ENCODE data around the gene PARD3B.
A peak's percentile ranks its signal among the peaks of the same experiment; 100 is the strongest.

Gene PARD3B, protein sequence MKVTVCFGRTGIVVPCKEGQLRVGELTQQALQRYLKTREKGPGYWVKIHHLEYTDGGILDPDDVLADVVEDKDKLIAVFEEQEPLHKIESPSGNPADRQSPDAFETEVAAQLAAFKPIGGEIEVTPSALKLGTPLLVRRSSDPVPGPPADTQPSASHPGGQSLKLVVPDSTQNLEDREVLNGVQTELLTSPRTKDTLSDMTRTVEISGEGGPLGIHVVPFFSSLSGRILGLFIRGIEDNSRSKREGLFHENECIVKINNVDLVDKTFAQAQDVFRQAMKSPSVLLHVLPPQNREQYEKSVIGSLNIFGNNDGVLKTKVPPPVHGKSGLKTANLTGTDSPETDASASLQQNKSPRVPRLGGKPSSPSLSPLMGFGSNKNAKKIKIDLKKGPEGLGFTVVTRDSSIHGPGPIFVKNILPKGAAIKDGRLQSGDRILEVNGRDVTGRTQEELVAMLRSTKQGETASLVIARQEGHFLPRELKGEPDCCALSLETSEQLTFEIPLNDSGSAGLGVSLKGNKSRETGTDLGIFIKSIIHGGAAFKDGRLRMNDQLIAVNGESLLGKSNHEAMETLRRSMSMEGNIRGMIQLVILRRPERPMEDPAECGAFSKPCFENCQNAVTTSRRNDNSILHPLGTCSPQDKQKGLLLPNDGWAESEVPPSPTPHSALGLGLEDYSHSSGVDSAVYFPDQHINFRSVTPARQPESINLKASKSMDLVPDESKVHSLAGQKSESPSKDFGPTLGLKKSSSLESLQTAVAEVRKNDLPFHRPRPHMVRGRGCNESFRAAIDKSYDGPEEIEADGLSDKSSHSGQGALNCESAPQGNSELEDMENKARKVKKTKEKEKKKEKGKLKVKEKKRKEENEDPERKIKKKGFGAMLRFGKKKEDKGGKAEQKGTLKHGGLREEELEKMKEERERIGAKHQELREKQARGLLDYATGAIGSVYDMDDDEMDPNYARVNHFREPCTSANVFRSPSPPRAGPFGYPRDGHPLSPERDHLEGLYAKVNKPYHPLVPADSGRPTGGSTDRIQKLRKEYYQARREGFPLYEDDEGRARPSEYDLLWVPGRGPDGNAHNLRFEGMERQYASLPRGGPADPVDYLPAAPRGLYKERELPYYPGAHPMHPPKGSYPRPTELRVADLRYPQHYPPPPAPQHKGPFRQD (N-terminal part only)
- long read RNA-seq, partial matches to known transcripts, result 0 of 2 reads
- long read RNA-seq, other reads (novel, unspliced or antisense), result 2 of 2 reads

DNA sequence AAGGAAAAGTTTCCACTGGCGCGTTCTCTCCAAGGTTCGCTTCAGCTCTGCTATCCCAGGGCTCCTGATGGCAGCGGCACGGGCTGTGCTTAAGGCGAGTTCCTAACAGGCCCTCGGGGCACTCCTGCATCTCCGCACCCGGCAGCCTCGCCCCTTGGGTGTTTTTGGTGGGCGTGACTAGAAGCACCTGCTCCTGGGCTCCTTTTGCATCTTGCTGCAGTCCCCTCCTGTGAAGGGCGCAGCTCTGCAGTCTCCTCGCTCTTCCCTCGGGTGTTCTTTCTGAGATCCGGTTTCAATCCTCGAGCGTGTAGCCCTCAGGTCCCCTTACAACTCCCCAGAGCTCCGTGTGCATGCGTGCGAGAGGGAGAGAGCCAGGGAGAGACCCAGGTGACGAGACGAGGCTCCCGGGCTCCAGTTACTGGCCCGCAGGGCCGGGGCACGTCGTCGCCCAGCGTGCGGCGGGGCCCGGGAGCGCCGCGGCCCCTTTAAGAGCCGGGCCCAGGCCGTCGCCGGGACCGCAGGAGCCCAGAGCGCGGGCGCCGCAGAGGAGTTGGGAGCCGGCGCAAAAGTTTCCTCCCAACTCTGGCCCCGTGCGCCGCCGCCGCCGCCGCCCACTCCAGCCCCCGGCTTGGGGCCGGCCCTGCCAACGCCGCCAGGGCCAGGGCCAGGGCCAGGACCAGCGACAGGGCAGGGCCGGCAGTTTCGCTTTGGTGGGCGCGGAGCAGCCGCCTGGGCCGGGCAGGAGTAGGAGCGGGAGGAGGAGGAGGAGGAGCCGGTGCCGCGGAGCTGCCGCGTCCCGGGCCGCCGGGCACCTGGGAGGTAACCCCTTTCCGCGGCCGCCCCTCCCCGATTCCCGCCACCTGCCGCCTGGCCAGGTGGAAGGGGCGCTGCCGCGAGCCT lies at the start of gene PARD3B:
TSS of gene PARD3B (plus strand) at position 515 of the 900 bp plus-strand sequence. CDS start 525 bp downstream, outside the sequence.
- Histone ChIP-seq H3K4me3 (replicated peaks; ENCODE audit: insufficient read depth, low read length) (peak within 1 kb of the TSS; percentile 38), H3K27me3 (ENCODE audit: insufficient read depth, poor library complexity, severe bottlenecking) (peaks cover 23% of the 10 kb centered on the region), H3K27ac (replicated peaks) (no peak within 1 kb of the TSS)
- TF ChIP-seq, protein P1, sequence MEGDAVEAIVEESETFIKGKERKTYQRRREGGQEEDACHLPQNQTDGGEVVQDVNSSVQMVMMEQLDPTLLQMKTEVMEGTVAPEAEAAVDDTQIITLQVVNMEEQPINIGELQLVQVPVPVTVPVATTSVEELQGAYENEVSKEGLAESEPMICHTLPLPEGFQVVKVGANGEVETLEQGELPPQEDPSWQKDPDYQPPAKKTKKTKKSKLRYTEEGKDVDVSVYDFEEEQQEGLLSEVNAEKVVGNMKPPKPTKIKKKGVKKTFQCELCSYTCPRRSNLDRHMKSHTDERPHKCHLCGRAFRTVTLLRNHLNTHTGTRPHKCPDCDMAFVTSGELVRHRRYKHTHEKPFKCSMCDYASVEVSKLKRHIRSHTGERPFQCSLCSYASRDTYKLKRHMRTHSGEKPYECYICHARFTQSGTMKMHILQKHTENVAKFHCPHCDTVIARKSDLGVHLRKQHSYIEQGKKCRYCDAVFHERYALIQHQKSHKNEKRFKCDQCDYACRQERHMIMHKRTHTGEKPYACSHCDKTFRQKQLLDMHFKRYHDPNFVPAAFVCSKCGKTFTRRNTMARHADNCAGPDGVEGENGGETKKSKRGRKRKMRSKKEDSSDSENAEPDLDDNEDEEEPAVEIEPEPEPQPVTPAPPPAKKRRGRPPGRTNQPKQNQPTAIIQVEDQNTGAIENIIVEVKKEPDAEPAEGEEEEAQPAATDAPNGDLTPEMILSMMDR (IDR thresholded peaks at IDR 0.05; ENCODE audit: insufficient read depth, low read length), result no peak
- TF ChIP-seq GABPA (IDR thresholded peaks at IDR 0.05; ENCODE audit: low read depth) (no peak), SPI1 (IDR thresholded peaks at IDR 0.05; ENCODE audit: borderline replicate concordance, low read depth) (no peak), POLR2AphosphoS5 (IDR thresholded peaks at IDR 0.05; ENCODE audit: low read depth) (no peak)
- TF ChIP-seq, protein P2, sequence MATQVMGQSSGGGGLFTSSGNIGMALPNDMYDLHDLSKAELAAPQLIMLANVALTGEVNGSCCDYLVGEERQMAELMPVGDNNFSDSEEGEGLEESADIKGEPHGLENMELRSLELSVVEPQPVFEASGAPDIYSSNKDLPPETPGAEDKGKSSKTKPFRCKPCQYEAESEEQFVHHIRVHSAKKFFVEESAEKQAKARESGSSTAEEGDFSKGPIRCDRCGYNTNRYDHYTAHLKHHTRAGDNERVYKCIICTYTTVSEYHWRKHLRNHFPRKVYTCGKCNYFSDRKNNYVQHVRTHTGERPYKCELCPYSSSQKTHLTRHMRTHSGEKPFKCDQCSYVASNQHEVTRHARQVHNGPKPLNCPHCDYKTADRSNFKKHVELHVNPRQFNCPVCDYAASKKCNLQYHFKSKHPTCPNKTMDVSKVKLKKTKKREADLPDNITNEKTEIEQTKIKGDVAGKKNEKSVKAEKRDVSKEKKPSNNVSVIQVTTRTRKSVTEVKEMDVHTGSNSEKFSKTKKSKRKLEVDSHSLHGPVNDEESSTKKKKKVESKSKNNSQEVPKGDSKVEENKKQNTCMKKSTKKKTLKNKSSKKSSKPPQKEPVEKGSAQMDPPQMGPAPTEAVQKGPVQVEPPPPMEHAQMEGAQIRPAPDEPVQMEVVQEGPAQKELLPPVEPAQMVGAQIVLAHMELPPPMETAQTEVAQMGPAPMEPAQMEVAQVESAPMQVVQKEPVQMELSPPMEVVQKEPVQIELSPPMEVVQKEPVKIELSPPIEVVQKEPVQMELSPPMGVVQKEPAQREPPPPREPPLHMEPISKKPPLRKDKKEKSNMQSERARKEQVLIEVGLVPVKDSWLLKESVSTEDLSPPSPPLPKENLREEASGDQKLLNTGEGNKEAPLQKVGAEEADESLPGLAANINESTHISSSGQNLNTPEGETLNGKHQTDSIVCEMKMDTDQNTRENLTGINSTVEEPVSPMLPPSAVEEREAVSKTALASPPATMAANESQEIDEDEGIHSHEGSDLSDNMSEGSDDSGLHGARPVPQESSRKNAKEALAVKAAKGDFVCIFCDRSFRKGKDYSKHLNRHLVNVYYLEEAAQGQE (IDR thresholded peaks at IDR 0.05; ENCODE audit: insufficient replicate concordance, low read depth), result no peak
- DNase-seq (ENCODE audit: low read depth in 1 of 2, low spot score in 1 of 2), result no peak

DNA sequence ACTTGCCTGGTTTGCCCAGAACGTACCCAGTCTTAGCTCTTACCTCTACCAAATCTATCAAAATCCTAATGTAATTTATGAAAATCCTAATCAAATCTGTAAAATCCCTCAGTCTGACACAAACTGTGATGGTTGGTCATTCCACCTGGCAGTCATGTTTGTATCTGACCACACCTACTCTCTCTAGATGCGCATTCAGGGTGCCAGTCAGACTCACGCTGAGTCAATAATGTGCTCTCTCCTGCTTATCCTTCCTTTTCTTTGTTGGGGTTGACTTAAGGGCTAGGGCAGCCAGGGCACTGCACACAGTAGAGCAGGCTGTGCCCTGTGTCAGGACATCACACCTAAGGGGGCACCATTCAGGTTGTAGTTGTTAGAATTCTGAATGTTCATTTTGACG lies 48.5 kb upstream of the PARD3B start:
- TF ChIP-seq, protein P1 (IDR thresholded peaks at IDR 0.05; ENCODE audit: insufficient read depth, low read length), result no peak
- no peak for TF ChIP-seq POLR2AphosphoS5 (IDR thresholded peaks at IDR 0.05; ENCODE audit: low read depth)
- TF ChIP-seq, protein P2 (IDR thresholded peaks at IDR 0.05; ENCODE audit: insufficient replicate concordance, low read depth), result no peak
- Histone ChIP-seq H3K27me3 (ENCODE audit: insufficient read depth, poor library complexity, severe bottlenecking) (no peaks in the 10 kb centered on the region), H3K27ac (replicated peaks) (no peak overlapping the region), H3K4me3 (replicated peaks; ENCODE audit: insufficient read depth, low read length) (no peak overlapping the region)
- no peak for DNase-seq (ENCODE audit: low read depth in 1 of 2, low spot score in 1 of 2)

DNA sequence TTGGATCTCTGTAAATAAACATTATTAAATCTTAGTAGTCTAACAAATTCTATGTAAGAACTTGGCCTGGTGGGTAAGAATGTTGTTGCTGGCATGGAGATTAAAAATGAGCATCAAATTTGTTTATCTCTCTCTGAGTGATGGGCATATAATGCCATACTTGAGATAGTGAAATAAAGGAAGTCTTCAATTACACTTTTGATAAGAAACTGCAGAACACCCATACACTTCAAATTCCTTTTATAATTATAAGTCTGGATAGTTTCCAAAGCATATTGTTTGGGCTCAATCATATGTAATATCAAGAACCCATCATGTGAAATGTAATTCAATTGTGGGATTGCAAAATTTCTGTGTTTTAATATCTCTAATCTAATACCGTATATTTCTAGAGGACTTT lies 47.4 kb upstream of the PARD3B start:
- Histone ChIP-seq H3K27me3 (ENCODE audit: insufficient read depth, poor library complexity, severe bottlenecking) (no peaks in the 10 kb centered on the region), H3K27ac (replicated peaks) (no peak overlapping the region), H3K4me3 (replicated peaks; ENCODE audit: insufficient read depth, low read length) (no peak overlapping the region)
- TF ChIP-seq, protein P2 (IDR thresholded peaks at IDR 0.05; ENCODE audit: insufficient replicate concordance, low read depth), result no peak
- TF ChIP-seq SPI1 (IDR thresholded peaks at IDR 0.05; ENCODE audit: borderline replicate concordance, low read depth), result no peak
- no peak for TF ChIP-seq POLR2AphosphoS5 (IDR thresholded peaks at IDR 0.05; ENCODE audit: low read depth)
- TF ChIP-seq GABPA (IDR thresholded peaks at IDR 0.05; ENCODE audit: low read depth), result no peak
- TF ChIP-seq, protein P1 (IDR thresholded peaks at IDR 0.05; ENCODE audit: insufficient read depth, low read length), result no peak
- DNase-seq (ENCODE audit: low read depth in 1 of 2, low spot score in 1 of 2), result no peak
